Stimulated activated CD8-positive, alpha-beta memory T cell treated with anti-CD3 and anti-CD28 coated beads, Interleukin-7, amount 100 ng/mL, for 24 hours (primary cell): ENCODE results near the gene LLPH.
"Not testable (repeated sequence)": the region's sequence is repeated elsewhere in the genome, so short reads cannot be mapped to it uniquely, and the experiment has no call there.

Experiments used
- DNase-seq: peaks from one replicate; pipeline ENCODE4 v3.0.0-alpha.2; 2020; ENCODE audit warnings: low read depth

The LLPH gene

GRCh38 chr12:66130267-66131066 lies at the start of gene LLPH:
Gene LLPH (minus strand): TSS chr12:66130750. CDS start chr12:66129106, 1,644 bp downstream.
- peak; percentile 84 for DNase-seq

DNA sequence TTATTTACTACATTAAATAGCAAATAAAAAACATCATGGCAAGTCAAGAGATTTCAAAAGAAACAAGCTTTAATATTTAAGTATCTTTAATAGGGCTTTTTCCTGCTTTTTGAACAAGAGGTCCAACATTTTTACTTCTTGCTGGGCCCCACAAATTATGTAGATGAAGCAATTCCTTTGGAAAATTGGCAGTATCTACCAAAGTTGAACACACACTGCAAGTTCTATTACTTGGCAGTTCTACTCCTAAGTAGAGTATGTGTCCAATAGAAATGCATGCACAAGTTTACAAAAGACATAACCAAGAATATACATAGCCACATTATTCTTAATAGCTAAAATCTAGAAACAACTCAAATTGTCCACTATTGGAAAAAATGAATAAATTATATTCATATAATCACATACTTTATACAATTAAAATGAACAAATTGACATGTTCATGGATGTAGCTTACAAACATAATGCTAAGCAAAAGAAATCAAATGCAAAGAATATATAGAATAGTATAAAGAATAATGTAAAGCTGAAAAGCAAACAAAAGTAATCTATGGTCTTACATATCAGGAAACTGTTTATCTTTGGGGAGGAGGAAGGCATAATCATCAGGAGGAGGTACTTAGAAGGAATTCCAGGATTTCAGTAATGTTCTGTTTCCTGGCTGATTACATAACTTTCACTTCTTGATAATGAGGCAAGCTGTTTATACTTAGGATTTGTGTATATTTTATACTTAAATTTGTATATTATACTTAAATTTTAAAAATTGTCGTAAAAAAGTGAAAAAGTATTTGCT lies 45.8 kb upstream of the LLPH start:
- DNase-seq = no peak

DNA sequence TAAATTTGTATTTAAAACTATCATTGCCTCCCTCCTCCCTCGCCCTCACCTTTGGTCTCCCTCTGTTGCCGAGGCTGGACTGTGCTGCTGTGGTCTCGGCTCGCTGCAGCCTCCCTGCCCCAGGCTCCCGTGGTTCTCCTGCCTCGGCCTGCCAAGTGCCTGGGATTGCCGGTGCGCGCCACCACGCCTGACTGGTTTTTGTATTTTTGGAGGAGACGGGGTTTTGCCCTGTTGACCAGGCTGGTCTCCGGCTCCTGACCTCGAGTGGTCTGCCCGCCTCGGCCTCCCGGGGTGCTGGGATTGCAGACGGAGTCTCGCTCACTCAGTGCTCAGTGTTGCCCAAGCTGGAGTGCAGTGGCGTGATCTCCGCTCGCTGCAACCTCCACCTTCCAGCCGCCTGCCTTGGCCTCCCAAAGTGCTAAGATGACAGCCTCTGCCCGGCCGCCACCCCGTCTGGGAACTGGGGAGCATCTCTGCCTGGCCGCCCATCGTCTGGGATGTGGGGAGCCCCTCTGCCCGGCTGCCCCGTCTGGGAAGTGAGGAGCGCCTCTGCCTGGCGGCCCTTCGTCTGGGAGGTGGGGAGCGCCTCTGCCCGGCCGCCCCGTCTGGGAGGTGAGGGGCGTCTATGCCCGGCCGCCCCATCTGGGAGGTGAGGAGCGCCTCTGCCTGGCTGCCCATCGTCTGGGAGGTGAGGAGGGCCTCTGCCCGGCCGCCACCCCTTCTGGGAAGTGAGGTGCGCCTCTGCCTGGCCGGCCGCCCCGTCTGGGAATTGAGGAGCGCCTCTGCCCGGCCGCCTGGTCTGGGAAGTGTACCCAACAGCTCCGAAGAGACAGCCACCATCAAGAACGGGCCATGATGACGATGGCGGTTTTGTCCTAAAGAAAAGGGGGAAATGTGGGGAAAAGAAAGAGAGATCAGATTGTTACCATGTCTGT lies 44.1 kb upstream of the LLPH start:
- DNase-seq = not testable (repeated sequence)

- DNase-seq = no peak
Observed at GRCh38 chr12:66170606-66171005, 40.1 kb upstream of the LLPH start.

DNA sequence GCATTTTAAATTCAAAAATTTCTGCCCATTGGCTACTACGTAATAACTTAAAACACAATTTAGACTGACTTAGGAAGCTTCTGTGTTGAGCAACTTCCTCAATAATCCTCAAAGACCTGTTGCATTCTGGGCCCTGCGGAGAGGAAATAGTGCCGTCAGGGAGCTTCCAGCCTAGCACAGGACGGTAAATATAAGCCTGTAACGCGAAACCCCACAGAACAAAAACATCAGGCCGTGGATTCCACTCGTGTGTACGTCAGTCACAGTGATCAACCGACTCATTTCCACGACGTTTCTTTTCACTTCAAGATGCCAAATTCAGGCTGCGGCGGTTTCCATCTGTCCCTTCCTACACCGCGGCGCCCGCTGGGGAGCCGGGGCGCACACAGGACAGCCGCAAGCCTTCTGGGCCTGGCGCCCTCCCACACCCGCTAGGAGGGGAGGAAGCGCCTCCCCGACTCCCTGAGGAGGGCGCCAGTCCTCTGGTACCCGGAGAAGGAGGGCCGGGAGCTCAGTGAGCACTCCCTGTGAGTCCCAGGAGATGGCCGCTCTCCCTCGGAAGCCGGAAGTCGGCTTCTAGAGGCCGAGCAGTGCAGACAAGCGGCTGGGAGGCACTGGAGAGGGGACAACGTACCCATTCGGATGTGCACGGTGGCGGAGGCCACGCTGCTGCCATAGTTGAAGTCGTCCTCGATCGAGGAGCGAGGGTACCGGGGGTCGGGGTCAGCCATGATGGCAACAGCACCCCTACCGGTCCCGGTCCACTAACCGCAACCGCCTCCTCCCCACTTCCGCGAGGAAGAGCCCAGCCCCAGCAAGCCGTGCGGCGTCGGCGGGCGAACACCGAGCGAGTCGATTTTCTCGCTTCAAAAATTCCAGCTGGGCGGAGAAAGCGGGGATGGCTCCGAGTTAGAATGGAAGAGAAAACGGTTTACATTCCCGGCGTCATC lies 38.9 kb upstream of the LLPH start, which contains the start of gene TMBIM4:
Gene TMBIM4 (minus strand): TSS at position 776 of the 950 bp plus-strand sequence. CDS start 45 bp downstream, at position 731.
- DNase-seq = peak; percentile 71

- DNase-seq = no peak
Observed at GRCh38 chr12:66168410-66168809, 37.9 kb upstream of the LLPH start.

- no peak for DNase-seq
Observed at GRCh38 chr12:66166561-66166960, 36.0 kb upstream of the LLPH start.

- DNase-seq = no peak
Observed at GRCh38 chr12:66165141-66165540, 34.6 kb upstream of the LLPH start.

GRCh38 chr12:66164349-66164821 lies 33.8 kb upstream of the LLPH start:
- DNase-seq = no peak

GRCh38 chr12:66163289-66163688 lies 32.7 kb upstream of the LLPH start:
- no peak for DNase-seq

GRCh38 chr12:66162701-66163100 lies 32.2 kb upstream of the LLPH start:
- no peak for DNase-seq

DNA sequence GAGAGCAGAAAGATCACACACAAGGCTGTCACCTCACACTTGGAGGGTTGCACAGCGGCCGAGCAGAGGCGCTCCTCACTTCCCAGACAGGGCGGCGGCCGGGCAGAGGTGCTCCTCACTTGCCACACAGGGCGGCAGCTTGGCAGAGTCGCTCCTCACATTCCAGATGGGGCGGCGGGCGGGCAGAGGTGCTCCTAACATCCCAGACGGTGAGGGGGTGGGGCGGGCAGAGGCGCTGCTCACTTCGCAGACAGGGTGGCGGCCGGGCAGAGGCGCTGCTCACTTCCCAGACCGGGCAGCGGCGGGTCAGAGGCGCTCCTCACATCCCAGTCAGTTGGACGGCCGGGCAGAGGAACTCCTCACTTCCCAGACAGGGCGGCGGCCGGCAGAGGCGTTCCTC lies 30.2 kb upstream of the LLPH start:
- DNase-seq = no peak

DNA sequence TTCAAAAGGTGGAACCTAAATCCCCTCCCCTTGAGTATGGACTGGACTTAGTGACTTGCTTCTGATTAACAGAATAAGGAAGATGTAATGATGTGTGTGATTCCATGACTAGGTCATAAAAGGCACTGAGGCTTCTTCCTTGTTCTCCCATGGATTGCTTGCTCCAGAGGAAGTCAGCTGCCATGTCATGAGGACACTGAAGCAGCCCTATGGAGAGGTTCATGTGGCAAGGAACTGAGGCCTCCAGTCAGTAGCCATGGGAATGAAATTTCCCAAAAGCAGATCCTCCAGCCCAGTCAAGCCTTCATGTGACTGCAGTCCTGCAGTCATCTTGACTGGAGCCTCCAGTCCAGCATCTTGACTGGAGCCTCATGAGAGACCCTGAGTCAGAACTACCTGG lies 28.6 kb upstream of the LLPH start:
- DNase-seq = no peak

DNA sequence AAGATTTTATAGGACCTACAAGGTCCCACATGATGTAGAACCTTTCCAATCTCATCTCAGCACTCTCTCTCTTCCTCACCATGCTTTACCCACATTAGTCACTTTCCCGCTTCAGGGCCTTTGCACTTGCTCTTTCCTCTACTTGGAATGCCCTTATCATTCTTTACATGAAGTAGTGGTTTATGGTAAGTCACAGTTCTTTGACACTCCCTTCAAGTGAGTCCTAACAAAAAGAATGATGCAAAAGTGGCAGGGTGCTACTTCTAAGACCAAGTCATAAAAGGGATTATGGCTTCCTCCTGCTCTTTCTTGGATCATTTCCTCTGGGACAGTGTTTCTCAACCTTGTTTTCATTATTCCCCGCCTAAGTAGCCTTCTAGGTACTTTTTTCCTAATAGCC lies 26.1 kb upstream of the LLPH start:
- DNase-seq = no peak

- no peak for DNase-seq
Observed at GRCh38 chr12:66154776-66155175, 24.2 kb upstream of the LLPH start.

GRCh38 chr12:66152732-66153131 lies 22.2 kb upstream of the LLPH start:
- DNase-seq = no peak

- DNase-seq = no peak
Observed at GRCh38 chr12:66149702-66150398, 19.3 kb upstream of the LLPH start.

DNA sequence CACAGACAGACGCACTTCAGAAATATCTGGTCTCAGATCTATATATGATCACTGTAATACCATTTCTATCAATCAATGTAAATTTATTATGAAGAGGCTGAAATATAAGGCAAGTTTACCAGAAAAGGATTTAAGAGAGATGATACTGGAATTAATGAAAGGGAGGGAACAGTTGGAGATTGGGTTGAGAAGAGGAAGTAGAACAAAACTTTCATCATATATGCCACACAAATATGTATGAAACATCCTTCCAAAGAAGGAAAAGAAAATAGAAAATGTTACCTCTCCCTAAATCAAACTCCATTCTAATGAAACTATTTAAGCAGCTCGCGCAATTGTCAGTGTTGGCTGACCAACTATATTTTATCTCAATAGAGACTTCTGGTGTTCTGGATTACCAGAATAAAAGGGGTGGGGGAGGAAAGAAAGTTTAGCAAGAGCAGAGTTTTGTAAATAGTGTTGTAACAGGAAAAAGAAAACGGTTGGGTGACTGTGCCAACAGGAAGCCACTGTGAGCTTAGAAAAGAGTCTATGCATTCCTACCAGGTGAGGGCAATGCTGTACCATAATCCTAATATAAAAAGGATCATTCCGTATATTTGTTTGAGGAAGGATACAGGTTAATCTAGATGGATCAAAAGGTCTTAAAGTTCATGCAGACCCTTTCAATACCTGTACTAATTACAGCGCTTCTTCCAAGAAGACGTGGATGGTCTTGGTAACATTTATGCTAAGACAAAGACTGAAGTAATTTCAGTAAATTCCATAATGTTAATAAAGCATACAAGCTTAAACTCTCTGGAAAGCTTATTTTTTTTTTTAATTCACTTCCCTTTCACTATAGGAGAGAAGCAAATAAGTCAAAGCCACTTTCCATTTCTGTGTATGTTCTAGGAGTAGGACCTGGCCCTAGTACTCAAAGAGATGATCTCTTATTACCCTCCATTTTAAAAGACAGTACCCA lies 14.5 kb upstream of the LLPH start:
- DNase-seq = no peak

DNA sequence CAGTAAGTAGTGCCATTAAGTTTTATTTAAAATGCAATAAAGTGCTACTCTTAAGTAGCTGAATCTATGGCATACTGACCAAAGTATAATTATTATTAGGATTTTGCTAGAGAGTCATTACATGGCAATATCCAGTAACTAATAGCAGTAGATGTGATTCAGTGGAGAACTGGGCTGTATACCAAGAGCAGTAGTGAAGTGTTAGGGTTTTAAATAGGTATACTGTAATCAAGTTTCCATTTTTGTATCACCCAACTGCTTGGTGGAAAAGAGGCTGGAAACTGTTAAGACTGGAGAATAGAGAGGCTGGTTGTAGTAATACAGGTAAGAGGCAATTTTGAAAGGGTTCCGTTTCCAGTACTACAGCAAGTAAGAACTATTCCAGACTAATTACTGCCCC lies 13.3 kb upstream of the LLPH start:
- DNase-seq = no peak
